GM19397 (cell line): ENCODE data around the gene SAE1.

Source experiments
- ATAC-seq: cut with Tn5 transposase; IDR thresholded peaks from one replicate; pipeline ENCODE4 v1.9.1; 2021; ENCODE audit warnings: mild to moderate bottlenecking, moderate library complexity; ENCODE audit not compliant: unreplicated experiment

Gene SAE1

GRCh38 chr19:47209319-47210179 is 78.9 kb downstream of the SAE1 start:
- ATAC-seq: no peak

DNA sequence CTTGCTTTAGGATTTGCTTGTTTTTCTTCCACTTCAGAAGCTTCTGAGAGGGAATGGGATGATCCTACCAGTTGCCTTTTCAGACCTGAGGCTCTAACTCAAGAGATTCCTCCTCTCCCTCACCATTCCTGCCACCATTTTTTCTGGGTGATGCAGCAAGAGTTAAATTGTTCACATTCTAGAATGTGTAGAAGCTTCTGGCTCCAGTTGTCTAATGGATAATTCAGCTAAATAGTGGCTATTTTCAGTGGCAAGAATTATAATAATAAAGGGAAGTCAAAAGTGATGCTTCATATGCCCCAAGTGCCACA is 79.5 kb downstream of the SAE1 start:
- ATAC-seq: no peak

GRCh38 chr19:47210689-47211316 is 80.2 kb downstream of the SAE1 start:
- no peak for ATAC-seq

DNA sequence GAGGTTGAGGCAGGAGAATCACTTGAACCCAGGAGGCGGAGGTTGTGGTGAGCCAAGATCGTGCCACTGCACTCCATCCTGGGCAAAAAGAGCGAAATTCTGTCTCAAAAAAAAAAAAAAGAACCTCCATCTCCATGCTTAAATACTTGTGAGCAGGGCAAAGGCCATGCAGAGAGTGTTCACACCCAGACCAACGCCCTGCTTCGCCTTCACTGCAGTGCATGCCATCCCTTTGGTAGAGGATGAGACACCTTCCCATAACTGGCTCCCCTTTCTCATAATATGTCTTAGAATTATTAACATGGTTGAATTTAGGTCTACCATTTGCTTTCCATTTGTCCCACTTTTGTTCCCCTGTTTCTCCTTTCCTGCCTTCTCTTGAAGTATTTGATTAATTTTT is 84.9 kb downstream of the SAE1 start:
- no peak for ATAC-seq

GRCh38 chr19:47221080-47221841 is 90.6 kb downstream of the SAE1 start:
- no peak for ATAC-seq

DNA sequence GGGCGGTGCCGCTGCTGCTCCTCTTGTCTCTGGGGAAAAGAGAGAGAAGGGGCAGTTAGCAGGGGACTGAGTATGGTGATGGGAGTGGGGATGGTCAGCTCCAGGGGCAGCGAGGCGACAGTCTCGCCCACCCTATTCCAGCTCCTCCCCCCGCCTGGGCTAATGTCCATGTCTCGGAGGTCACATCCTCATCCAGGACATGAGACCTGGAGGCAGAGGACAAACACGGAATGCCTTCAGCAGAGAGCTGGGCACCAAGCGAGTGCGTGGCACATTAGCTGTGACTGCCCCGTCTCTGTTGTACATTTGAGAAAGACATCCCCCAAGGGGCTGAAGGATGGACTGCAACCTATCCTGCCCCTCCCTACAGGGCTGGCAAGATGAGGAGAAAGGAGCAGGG is 91.3 kb downstream of the SAE1 start:
- no peak for ATAC-seq

DNA sequence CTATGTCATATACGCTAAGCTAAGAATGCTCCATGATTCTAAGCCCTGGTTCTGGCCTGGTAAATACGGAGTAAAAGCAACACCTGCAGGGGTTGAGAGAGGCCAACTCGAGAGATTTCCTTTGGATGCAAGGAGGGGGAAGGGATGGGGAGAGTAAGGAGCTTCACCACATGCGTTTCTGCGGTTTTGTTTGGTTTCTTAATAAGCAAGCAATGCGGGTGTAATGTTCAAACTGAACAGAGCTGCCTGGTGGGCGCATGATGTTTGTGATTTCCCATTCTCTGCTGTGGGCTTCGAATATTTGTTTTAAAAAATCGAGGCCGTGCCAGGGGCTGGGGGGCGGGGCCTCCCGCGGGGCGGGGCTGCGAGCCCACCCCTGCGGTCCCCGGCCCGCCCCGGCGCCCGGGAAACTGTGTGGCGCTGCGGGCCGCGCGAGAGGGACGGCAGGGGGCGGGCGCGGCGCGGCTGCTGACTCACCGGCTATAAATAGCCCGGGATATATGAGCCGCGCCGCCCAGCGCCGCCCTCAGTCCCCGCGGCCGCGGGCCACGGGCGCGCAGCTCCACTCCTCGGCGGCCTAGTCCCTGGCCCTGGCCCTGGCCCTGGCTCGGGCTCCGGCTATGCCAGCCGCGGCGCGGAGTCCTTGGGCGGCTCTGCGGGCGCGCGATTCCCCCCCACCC is 95.3 kb downstream of the SAE1 start:
- ATAC-seq: peak; percentile 46

- ATAC-seq: peak; percentile 15
Observed at GRCh38 chr19:47226426-47227351, 96.1 kb downstream of the SAE1 start.

DNA sequence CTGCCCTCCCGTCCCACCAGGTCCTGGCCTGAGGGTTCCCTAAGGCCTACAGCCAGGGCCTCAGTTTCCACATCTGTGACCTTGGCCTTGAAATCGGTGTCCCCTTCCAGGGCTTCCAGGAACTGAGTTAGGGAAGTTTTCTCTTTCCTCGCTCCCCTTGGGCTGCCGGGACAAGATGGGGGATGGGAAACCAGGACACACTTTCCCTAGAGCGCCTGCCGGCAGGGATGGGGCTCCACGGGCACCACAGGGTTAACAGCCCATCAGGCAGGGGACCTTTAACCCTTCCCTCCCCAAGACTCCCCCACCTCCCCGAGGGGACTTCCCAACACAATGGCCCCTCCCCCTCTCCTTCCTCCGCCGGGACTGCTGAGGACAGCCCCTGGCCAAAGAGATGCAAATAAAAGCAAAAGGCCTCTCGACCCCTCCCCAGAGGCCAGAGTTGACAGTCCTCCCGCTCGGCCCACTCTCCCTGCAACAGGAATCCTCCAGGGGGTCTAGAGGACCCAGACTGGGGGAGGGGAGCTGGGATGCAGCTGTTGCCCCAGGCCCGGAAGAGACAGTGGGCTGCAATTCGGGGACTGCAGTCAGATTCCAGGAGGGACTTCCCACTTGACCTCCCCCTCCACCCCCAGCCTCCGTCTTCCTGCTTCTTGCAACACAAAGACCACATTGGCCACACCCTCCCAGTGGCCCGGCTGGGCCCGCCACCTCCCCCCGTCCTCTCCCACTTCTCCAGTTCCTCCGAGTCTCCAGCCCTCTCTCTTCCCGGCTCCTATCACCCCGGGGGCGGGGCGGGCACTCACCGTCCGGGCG is 96.9 kb downstream of the SAE1 start:
- no peak for ATAC-seq

DNA sequence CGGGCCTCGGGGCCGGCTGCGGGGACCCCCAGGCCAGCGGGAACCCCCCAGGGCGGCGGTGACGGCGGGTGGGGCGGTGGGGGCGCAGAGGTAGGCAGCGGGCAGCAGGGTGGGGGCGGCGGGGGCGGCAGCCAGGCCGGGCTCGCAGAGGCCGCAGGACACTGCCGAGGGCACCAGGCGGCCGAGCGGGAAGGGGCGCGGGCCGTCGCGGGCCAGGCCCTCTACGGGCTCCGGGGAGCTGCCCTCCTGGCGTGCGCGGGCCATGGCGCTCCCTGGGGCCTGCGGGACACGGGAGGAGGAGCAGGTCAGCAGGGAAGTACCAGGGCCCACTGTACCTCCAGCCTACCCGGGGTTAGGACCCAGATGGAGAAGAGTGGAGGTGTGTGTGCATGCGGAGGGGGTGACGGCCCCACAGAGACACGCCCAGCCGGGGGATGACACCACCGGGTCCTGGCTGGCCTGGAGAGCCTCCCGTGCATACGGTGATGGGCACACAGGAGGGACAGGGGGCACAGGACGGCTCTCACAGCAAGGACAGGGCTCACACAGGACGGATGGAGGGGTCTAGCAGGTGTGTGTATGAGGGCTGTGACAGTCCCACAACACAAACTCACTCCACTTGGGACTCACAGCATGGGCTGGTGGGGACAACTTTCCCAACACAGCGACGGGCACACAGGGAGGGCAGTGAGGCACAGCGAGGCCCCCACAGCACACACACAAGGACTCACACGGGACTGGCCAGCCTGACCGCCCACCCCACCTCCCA is 97.7 kb downstream of the SAE1 start:
- no peak for ATAC-seq

- no peak for ATAC-seq
Observed at GRCh38 chr19:47228937-47229675, 98.5 kb downstream of the SAE1 start.

DNA sequence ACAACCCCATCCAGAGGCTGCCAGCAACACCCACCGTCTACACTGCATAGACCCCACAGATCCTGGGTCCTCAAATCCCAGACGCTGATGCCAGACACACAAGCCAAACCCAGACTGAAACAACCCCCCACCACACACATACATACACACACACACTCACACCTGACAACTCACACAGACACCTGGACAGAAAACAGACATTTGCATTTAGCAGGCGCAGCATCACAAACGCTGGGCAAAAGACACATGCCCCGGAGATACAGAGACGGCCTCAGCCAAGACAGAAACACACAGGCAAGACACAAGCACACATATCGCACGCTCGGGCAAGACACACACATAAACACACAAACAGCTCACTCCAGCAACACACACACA is 99.0 kb downstream of the SAE1 start:
- ATAC-seq: no peak

DNA sequence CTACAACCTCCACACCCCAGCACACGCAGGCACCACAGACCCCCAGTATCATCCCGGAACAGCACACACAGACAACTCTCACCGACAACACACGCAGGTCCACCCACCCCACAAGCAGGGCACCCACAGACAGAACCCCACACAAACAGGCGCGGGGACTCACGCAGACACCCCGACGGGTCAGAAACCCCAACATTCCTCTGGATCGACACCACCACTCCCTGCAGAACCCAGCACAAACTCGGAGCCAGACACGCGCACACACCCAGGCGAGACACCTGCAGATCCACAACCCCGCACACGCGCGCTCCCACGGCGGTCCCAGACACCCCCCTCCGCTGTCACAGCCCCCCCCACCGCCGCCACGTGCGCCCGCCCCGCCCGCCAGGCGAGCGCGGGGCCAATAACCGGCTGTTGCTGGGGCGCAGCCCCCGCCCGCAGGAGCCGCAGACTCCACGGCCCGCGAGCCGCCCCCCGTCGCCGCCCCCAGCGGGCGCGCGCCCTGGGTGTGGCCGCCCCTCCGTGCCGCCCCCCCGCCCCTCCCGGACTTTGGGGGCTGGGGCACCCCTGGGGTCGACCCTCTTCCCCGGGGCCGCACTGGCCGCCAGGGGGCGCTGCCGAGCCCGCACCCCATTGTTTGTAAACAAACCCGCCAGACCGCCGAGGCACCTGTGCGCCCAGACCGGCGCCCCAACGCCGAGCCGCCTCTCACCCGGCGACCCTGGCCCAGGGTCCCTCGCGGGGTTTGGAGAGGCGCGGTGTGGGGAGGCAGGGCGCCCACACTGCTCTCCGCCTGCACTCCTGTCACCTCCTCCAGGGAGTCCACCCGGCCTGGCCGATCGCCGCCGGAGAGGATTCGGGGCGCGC is 99.7 kb downstream of the SAE1 start:
- ATAC-seq: no peak

DNA sequence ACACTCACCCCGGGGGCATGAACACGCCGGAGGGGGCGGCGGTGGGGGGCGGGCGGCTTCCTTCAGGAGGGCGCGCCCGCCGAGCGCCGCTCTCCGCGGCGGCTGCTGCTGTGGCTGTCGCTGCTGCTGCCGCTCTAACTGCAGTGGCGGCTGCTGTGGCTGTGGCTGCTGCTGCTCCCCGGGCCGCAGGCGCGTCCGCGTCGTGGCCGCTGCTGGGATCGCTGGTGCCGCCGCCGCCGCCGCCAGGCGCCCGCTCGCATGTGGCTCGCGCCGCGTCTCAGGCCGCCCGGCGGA is 100.2 kb downstream of the SAE1 start, which contains the start of gene BBC3:
Gene BBC3, minus strand, starts transcription at position 279 of the 294 bp plus-strand sequence. CDS start 2,768 bp downstream, outside the sequence.
- ATAC-seq: no peak

DNA sequence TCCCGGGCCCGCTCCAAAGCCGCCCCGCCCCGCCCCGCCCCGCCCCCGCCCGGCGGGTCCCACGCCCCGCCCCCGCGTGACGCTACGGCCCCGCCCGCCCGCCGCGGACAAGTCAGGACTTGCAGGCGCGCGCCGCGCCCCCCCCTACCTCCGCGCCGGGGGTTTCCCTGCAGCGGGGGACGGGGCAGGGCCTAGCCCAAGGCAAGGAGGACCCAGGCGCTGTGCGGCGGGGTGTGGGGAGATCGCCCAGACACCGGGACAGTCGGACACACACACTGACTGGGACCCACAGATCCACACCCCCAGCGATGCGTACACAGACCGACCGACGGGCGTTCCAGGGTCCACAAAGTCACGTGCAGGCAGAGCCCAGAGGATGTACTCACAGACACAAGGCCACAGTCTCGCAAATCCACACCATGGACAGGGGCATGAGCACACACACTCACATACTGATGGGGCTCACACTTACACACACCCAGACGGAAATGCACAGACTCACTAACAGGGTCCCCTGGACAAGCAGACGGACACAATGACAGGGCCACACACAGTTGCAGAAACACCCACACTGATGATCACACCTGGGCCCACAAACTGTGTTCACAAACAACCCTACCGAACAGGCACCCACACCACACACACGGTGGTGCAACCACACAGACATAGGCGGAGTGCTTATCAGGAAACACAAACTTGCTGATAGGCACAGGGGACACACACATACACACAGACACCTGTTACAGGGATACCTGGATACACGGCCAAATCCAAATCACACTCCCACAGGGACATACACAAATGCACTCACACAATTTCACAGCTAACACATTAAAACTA is 100.8 kb downstream of the SAE1 start:
- ATAC-seq: peak; percentile 34
